Measurements from ENCODE around the gene SELENOS.

DNA sequence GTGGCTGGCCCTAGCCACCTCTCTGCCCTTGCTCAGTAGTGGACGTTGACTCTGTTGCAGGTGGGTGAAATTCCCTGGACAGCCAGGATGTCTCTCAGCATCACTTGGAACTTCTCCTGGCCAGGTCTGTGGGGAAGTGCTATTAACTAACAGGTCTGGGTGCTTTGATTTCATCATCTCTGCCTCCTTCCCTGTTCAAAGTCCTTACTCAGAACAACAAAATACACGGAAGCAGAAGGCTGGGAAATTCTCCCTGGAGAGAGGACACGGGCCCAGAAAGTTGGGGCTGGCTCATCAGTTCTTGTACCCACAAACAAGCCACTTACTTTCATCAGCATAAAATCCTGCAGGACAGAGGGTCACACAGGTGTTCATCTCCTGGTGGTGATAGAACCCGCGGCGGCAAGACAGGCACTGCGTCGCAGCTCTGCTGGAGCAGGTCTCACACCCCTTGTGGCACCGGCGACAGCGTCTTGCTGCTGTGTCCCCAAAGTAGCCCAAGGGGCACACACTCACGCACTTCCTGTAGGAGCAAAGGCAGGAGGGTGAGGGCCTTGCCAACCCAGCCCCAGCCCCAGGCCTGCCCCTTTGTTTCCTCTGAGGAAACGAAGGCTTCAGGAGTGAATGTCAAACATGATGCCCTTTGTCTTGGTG lies 47.4 kb upstream of the SELENOS start:
- TF ChIP-seq POLR2A (IDR thresholded peaks at IDR 0.05; ENCODE audit: low read depth, low read length) (no peak), POLR2AphosphoS5 (IDR thresholded peaks at IDR 0.05; ENCODE audit: low read depth, low read length) (no peak), TAF1 (IDR thresholded peaks at IDR 0.05; ENCODE audit: borderline replicate concordance, low read depth, low read length) (no peak)

Measured in GM12892 (cell line).